Ishikawa (cell line): ENCODE measurements around the gene SP4.
A peak's percentile ranks its signal among the peaks of the same experiment; 100 is the strongest.

ENCODE experiments used
- CEBPB ChIP-seq: IDR thresholded peaks from 2 replicates; pipeline ENCODE4 v1.6.1; 2012
- CREB1 ChIP-seq: IDR thresholded peaks from 2 replicates; pipeline ENCODE4 v1.6.1; 2012; ENCODE audit warnings: low read depth
- EGR1 ChIP-seq: IDR thresholded peaks from 2 replicates; pipeline ENCODE4 v1.6.1; 2012
- EP300 ChIP-seq: IDR thresholded peaks from 2 replicates; pipeline ENCODE4 v1.6.1; 2012; ENCODE audit warnings: borderline replicate concordance
- FOXM1 ChIP-seq: IDR thresholded peaks from 2 replicates; pipeline ENCODE4 v1.6.1; 2012; ENCODE audit warnings: low read depth, borderline replicate concordance
- MAX ChIP-seq: IDR thresholded peaks from 2 replicates; pipeline ENCODE4 v1.6.1; 2012
- NFIC ChIP-seq: IDR thresholded peaks from 2 replicates; pipeline ENCODE4 v1.6.1; 2012
- RAD21 ChIP-seq: IDR thresholded peaks from 2 replicates; pipeline ENCODE4 v1.6.1; 2012; ENCODE audit warnings: low read depth
- REST ChIP-seq: IDR thresholded peaks from 2 replicates; pipeline ENCODE4 v1.6.1; 2012; ENCODE audit warnings: low read depth, mild to moderate bottlenecking
- TAF1 ChIP-seq: IDR thresholded peaks from 2 replicates; pipeline ENCODE4 v1.6.1; 2012; ENCODE audit warnings: low read depth, mild to moderate bottlenecking
- TCF12 ChIP-seq: IDR thresholded peaks from 2 replicates; pipeline ENCODE4 v1.6.1; 2012; ENCODE audit warnings: low read depth
- TEAD4 ChIP-seq: IDR thresholded peaks from 2 replicates; pipeline ENCODE4 v1.6.1; 2012
- USF1 ChIP-seq: IDR thresholded peaks from 2 replicates; pipeline ENCODE4 v1.6.1; 2012
- YY1 ChIP-seq: IDR thresholded peaks from 2 replicates; pipeline ENCODE4 v1.6.1; 2012; ENCODE audit warnings: low read depth
- ZBTB7A ChIP-seq: IDR thresholded peaks from 2 replicates; pipeline ENCODE4 v1.6.1; 2012; ENCODE audit warnings: low read depth

The SP4 gene

GRCh38 chr7:21427871-21428658, at the start of gene SP4:
Gene SP4 (plus strand): TSS chr7:21428083. CDS start chr7:21428252, 169 bp downstream.
- TF ChIP-seq ZBTB7A = peak; percentile 49; the same call in 1 of the 2 replicates
- peak; percentile 46; the same call in 1 of the 2 replicates for TF ChIP-seq MAX
- TF ChIP-seq TAF1 = no peak
- TF ChIP-seq YY1 = peak; percentile 80
- no peak for TF ChIP-seq EP300

GRCh38 chr7:21383227-21384220, 44.4 kb upstream of the SP4 start:
- TF ChIP-seq TAF1 (no peak), CEBPB (no peak), MAX (no peak), NFIC (no peak), CREB1 (no peak), EP300 (no peak), TEAD4 (no peak), YY1 (no peak), REST (no peak), USF1 (no peak), FOXM1 (no peak), TCF12 (no peak), RAD21 (no peak), ZBTB7A (no peak), EGR1 (no peak)

- TF ChIP-seq NFIC (no peak), CEBPB (no peak), CREB1 (no peak), USF1 (no peak), MAX (no peak), EP300 (no peak), TAF1 (no peak), YY1 (no peak), TCF12 (no peak), TEAD4 (no peak), FOXM1 (no peak), RAD21 (no peak), EGR1 (no peak), ZBTB7A (no peak), REST (no peak)
These were observed 33.9 kb upstream of the SP4 start for GRCh38 chr7:21393937-21394336.

GRCh38 chr7:21401944-21402343, 25.9 kb upstream of the SP4 start:
- no peak for TF ChIP-seq MAX
- TF ChIP-seq USF1 = no peak
- TF ChIP-seq TCF12 = no peak
- TF ChIP-seq REST = no peak
- TF ChIP-seq RAD21 = no peak
- TF ChIP-seq ZBTB7A = no peak
- no peak for TF ChIP-seq FOXM1
- TF ChIP-seq TAF1 = no peak
- no peak for TF ChIP-seq NFIC
- no peak for TF ChIP-seq EP300
- TF ChIP-seq CREB1 = no peak
- TF ChIP-seq YY1 = no peak
- no peak for TF ChIP-seq EGR1
- no peak for TF ChIP-seq TEAD4
- TF ChIP-seq CEBPB = no peak
